Measurements from ENCODE around the gene ST6GAL1.

GRCh38 chr3:187080799-187081450 is 150.6 kb downstream of the ST6GAL1 start:
- TF ChIP-seq CTCF (IDR thresholded peaks at IDR 0.05) (no peak), ZFX (IDR thresholded peaks at IDR 0.05; ENCODE audit: borderline replicate concordance) (no peak)
